ENCODE data around the gene LPP.
"Not testable (repeated sequence)": the region's sequence is repeated elsewhere in the genome, so short reads cannot be mapped to it uniquely, and the experiment has no call there.

GRCh38 chr3:188613721-188614120 lies 459.8 kb downstream of the LPP start:
- not testable (repeated sequence) for TF ChIP-seq CTCF (IDR thresholded peaks at IDR 0.05; ENCODE audit: low read depth, low read length, poor library complexity, severe bottlenecking); EZH2phosphoT487 (IDR thresholded peaks at IDR 0.05; ENCODE audit: borderline replicate concordance, low read length)
